LoVo (cell line): ENCODE measurements around the gene COPB2.
"Not testable (repeated sequence)": the region's sequence is repeated elsewhere in the genome, so short reads cannot be mapped to it uniquely, and the experiment has no call there.

ENCODE experiments used
- DNase-seq: peaks from one replicate; pipeline ENCODE4 v3.0.0-alpha.2; 2016; ENCODE audit warnings: low spot score

Gene COPB2

DNA sequence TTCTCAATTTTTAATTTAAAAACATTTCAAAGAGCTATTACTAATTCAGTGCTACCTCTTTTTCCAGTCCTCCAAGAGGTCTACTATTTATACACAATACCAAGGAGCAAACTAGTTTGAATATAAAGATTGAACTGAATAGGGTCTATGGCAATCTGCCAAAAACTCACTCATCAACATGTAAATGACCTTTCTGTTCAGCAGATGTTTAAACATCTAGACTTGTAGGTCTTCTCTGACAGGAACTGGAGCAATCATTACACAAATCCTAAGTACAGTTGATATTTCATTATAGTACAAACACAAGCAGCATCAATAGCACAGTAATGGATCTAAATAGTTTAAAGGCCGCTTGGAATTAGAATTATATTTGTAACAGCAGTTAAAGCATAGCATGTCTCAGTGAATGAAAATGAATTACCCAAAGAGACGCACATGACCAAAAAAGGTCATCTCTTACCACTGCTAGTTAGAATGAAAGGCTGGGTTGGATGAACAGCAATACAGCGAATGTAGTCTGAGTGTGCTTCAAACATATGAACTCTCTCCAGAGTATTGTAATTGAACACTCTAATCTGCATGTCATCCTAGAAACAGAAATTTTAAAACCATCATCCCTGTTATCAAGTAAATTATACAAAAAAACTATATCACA, 10.7 kb downstream of the COPB2 start:
- DNase-seq: no peak

DNA sequence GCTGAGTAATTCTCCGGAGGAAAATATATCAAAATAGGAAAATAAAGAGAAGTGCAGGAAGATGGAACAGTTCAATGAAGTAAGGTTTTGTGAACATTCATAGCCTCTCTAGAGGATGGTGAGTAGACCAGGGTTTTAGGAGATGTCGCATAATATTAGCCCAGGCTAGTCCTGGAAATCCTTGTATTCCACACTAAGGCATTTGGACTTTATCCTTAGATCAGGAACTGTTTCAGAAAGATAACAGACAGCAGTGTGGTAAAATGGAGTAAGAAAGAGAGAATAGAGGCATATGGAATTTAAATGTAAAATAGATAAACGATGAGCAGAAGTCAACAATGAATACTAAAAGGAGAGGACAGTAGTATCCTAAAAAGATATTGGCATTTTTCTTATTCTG, 12.1 kb downstream of the COPB2 start:
- no peak for DNase-seq

DNA sequence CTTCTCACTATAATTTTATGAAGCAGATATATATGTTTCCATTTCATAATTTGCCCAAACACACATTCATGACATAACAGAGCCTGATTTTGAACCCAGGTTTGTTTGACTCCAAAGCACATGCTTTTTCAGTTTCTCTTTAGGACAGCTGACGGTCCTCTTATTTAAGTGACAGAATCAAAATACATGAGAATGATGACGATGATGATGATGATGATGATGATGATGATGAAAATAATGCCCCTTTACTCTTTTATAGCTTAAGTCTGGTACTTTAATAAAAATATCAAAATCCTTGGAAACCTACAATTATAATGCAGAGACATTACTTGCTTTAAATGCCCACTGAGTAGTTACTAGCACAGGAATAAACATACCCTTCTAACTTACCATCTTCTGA, 15.3 kb downstream of the COPB2 start:
- DNase-seq: no peak

DNA sequence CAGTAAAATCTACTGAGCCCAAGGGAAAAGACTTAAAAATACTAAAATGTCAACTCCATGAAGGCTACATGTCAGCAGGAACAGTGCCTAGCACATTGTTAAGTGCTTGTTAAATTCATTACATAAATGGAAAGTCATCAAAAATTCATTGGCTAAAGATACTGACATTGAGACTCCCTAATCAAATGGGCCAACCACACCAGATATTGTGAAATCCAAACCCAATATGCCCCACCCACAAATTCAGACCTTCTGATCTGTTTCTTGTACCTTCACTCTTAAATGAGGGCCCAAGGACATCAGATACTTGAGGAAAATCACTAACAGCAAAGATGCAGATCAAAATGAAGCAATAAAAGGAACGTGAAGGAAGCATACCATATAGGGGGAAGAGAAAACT, 24.9 kb downstream of the COPB2 start:
- DNase-seq: no peak

- DNase-seq: no peak
These were observed 28.2 kb downstream of the COPB2 start for GRCh38 chr3:139361276-139361675.

GRCh38 chr3:139358841-139359562, 30.4 kb downstream of the COPB2 start:
- DNase-seq: no peak

GRCh38 chr3:139357899-139358298, 31.5 kb downstream of the COPB2 start:
- DNase-seq: no peak

DNA sequence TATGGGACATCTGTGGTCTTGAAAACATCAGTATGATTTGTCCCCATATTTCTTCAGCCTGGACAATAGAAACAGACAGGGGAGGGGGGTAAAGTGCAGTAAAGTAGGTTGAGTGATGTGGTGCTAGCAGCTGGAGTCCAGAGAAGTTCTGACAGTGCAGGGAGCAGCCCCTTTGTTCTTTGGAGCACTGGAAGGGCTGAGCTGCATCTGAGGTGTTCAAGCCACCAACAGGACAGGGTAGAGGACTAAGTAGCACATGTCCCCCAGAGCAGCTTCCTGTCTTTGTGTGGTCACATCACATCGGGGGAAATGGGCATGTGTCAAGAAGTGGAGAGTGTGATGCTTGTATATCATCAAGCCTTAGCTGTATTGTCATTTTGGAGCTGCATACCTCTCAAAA, 33.6 kb downstream of the COPB2 start:
- no peak for DNase-seq

DNA sequence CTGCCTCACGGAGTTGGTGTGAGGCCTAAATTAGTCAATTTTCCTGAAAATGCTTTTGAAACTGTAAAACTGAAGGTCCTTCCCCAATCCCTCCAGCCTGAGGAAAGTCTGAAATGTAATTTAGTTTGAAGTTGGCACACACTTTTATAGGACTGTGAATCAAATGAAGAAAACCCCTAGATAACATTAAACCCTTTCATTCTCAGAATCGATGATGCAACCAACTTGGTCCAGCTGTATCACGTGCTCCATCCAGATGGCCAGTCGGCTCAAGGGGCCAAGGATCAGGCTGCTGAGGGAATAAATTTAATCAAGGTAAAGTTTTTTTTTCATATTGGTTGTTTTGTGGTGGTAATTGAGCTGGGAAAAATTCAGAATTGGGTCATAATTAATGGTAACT, 34.0 kb downstream of the COPB2 start:
- no peak for DNase-seq

DNA sequence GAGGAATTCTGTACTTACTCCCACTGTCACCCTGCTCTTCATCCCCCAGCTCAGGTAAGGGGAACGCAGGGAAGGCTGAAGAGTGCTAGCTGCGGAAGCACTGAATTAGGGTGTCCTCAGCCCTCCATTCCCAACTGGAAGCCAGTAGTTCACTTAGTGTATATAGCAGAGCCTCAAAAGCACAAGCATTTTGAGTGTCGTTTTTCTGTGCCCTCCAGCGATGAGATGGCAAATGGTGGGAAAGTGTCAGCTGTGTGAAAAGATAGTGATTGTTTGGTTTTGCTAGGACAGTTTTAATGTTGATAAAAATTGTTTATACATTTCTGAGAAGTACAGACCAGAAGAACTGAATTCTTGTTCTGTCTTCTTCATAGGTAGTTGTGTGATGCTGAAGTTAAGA, 34.8 kb downstream of the COPB2 start:
- DNase-seq: no peak

GRCh38 chr3:139353920-139354556, 35.4 kb downstream of the COPB2 start:
- peak; percentile 55 for DNase-seq

- no peak for DNase-seq
These were observed 42.7 kb downstream of the COPB2 start for GRCh38 chr3:139346771-139347170.

DNA sequence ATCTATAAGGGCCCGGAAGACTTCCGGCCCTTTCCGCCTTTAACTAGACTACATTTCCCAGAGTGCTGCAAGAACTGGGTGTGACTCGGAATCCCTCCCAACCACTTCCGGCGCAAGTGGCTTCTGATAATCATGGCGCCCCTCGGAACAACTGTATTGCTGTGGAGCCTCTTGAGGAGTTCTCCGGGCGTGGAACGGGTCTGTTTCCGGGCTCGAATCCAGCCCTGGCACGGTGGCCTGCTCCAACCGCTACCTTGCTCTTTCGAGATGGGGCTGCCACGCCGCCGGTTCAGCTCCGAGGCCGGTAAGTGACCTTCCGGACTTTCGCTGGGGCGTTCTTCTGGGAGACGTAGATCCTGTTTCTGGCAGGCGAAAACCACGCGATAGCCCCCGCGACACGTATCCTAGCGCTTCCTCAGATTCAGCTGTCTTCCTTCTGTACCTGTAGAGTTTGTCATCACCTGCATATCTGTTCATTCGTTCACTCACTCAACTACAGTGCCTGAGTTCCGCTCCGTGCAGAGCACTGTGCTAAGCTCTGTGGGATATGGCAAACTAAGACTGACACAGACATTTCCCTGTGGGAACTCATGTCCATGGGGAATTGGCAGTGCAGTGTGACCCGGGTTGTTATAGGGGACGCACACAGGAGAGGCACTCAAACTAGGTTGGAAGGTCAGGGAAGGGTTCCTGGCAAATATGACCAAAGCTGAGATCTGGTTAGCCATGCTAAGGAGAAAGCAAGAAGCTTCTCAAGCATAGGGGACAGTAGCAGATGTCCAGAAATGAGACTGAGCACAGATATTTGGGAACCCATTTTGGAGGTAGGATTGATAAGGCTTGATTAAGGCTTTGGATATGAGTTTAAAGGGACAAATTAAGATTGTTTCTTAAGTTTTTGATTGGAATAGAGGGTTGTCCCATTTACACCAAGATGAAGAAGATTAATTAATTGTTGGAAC, 45.3 kb downstream of the COPB2 start, which contains the start of gene MRPS22:
Gene MRPS22, plus strand, starts transcription at position 126 of the 962 bp plus-strand sequence. Its CDS starts 7 bp downstream, at position 133.
- DNase-seq: peak; percentile 90

DNA sequence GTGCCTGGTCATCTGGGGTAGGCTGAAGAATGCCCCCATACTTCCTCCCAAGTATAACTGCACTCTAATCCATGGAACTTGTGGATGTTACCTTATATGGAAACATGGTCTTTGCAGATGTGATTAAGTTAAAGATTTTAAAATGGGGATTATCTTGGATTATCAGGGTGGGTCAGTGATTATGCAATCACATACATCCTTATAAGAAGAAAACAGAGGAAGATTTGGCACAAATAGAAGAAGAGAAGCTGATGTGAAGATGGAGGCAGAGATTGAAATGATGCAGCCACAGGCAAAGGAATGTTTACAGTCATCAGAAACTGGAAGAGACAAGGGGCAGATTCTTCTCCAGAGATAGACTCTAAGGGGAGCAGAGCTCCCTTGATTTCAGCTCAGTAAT, 47.4 kb downstream of the COPB2 start:
- no peak for DNase-seq

DNA sequence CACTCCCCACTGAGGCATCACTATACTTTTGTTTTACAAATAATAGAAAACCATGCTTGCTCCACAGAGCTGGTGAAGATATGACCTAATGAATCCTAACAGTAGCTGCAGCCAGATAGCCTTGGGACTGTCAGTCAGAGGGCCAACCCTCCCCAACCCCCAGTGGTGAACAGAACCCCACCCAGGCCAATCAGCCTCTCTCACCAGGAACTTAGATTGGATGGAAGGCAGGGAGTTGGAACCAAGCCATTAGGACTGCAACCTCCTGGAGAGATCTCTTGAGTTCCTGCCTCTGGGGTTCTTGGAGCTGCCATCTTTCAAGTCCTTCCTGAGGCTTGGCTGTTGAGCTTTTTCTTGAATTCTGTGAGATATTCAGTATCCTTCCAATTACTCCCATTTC, 48.7 kb downstream of the COPB2 start:
- no peak for DNase-seq

- DNase-seq: no peak
These were observed 50.1 kb downstream of the COPB2 start for GRCh38 chr3:139339219-139339906.

DNA sequence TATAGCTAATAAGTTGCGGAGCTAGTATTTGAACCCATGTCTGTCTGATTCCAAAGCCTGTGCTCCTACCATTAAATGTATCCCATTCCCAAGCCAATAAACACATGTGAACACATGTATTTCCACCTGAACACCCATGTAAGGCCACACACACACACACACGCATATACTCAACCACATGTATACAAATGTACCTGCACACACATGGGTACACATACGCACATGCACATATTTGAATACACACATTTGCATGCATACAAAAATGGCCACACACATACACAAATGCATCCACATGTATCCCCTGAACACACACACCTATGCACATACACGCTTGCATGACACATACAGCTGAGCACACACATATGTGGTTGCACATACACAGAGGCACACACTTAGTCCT, 51.0 kb downstream of the COPB2 start:
- DNase-seq: no peak

DNA sequence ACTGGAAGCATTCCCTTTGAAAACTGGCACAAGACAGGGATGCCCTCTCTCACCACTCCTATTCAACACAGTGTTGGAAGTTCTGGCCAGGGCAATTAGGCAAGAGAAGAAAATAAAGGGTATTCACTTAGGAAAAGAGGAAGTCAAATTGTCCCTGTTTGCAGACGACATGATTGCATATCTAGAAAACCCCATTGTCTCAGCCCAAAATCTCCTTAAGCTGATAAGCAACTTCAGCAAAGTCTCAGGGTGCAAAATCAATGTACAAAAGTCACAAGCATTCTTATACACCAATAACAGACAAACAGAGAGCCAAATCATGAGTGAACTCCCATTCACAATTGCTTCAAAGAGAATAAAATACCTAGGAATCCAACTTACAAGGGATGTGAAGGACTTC, 54.8 kb downstream of the COPB2 start:
- not testable (repeated sequence) for DNase-seq

DNA sequence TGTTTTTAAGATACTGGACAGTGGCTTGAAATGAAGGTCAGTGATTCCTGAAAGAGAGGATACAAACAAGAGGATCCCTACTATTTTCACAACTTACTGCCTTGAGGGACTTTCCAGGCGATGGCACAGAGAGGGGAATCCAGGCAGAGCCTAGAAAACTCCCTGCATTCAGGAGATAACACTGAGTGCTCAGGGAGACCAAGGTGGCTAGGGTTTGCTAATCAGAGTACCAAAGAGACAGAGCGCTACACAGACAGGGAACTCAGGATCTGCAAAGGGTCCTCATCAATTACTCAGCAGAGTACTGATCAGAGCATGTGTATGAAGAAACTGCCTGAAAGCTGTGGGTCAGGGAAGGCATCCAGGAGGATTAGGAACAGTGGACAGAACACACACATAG, 57.4 kb downstream of the COPB2 start:
- DNase-seq: no peak

DNA sequence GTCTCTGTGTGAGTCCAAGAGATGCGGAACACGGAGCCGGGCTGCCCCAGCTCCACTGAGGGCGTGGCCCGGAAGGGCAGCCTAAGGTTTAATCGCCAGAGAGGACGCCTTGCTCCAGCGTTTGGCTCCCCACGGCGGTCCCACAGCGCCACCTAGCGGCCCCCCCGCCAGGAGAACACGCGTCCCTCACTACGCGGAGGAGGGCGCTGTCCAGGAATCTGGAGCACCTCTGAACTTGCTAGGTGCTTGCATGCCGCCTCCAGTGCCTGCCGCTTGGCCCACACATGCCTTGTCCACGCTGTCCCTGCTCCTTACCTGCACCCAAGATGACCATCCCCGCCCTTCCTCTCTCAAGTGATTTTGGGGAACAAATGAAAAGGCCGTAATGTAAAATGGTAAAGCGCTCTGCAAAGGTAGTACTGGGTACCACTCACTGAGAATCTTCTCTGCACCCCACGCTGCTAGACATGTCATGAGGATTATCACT, 60.0 kb downstream of the COPB2 start:
- peak; percentile 86 for DNase-seq

GRCh38 chr3:139328356-139328755, 61.1 kb downstream of the COPB2 start:
- DNase-seq: no peak
